HG03571 (cell line): ENCODE measurements around the gene BPIFB2.
"Not testable (repeated sequence)": the region's sequence is repeated elsewhere in the genome, so short reads cannot be mapped to it uniquely, and the experiment has no call there.

Experiments used
- ATAC-seq: cut with Tn5 transposase; IDR thresholded peaks from one replicate; pipeline ENCODE4 v1.9.1; 2021; ENCODE audit not compliant: unreplicated experiment

BPIFB2 gene, protein sequence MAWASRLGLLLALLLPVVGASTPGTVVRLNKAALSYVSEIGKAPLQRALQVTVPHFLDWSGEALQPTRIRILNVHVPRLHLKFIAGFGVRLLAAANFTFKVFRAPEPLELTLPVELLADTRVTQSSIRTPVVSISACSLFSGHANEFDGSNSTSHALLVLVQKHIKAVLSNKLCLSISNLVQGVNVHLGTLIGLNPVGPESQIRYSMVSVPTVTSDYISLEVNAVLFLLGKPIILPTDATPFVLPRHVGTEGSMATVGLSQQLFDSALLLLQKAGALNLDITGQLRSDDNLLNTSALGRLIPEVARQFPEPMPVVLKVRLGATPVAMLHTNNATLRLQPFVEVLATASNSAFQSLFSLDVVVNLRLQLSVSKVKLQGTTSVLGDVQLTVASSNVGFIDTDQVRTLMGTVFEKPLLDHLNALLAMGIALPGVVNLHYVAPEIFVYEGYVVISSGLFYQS

DNA sequence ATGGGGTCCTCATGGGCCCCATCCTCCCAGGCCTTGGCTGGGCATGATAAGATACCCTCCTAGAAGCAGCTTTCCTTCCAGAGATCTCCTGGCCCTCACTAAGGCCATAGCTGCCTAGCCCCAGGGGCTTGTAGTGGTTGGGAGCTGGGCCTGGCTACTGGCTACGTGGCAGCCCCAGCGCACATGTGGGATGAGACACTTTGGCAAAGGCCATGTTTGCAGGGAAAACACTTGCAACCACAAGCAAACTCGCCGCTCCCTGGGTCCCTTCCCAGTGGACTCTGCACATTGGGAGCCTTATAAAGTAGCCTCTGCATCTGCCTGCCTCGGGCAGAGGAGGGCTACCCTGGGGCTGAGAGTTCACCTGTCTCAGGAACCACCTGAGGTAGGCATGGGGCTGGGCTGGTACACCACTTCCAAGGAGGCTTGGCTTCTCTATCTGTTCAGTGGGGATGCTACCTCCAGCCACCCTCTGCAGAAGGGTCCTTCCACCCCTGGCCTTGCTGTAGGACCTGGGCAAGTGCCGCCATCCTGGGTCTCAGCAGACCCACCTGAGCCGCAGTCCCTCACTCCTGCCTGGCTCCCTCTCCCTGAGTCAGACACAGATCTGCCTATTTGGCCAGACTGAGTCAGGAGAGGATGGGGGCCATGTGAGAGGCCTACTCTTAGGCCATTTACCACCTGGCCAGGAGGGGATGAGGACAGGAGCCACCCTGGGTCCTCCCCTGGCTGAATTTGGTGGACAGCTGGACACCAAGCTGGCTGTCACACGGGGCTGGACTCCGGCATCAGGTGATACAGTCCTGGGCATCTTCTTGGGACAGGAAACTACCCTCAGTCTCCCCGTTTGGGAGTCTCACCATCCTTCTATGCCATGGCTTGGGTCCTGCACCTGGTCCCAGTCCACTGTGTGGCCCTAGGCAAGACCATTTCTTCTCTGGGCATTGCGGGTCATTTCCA is at the start of gene BPIFB2:
BPIFB2 (plus strand) TSS at position 329 of the 960 bp plus-strand sequence. CDS start 871 bp downstream, outside the sequence.
- no peak for ATAC-seq

DNA sequence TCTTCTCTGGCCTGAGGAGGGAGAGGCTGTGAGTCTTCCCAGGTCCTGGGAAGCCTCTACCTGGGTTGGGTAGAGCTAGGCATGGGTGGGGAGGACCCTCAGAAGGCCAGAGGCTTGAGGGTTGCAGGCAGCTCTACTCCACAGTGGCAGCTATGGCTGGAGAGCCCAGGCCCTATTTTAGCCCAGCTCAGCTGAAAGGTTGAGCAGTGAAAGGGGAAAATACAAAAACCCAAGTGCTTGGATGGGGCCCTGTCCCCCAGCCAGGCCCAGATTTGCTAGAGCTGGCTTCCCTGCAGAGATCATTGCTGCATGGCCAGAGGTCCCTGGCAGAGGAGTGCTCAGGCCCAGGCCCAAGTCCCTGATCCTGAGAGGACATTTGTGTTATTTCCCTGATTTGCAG is 48.9 kb upstream of the BPIFB2 start:
- ATAC-seq, result no peak

DNA sequence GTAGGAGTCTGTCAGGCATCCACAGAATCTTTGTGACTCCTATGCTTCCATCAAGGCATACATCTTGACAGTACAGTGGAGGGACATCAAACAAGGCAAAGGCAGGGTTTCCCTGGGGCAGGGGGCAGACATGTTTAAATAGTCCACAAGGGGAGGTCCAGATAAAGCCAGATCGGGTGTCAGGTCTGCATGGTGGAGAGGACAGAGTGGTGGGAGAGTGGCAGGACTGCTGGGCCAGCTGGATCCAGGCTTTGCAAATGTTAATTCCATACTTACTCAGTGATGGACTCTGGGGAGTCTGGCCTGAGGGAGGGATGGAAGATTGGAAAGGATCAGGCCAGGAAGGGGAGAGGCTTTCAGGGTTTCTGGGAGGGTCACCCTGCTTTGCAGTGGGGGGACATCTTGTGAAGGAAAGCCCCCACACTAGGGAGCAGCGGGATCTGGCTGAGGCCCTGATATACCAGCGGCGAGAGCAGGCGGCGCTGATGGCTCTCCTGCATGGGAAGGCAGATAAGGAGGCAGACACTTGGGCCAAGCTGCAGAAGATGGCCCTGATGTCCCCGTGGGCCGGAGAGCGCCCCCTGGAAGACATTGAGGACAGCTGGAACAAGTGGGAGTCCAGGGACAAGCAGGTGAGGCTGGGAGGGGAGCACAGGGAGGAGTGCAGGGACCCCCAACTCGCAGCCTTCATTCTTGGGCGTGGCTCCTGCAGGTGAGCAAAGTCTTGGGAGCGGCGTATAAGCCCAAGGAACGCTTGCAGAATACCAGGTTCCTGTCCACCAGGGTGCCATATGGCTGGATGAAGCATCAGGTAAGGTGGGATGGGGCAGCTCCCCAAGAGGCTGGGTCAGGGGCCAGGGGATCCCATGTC is 47.9 kb upstream of the BPIFB2 start:
- ATAC-seq, result no peak

DNA sequence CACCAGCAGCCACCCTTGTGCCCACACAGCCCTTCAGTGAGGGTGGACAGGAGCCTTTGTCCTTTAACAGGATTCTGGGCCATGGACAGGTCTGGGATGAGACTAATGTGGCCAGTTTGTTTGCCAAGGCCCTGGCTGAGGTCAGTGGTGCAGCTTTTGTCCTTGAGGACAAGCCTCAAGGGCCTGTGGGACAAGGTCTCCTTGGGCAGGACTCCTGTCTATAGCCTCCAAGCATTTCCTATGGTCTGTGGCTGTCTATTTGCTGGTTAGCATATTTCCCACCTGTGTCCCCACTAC is 47.3 kb upstream of the BPIFB2 start:
- ATAC-seq, result no peak

DNA sequence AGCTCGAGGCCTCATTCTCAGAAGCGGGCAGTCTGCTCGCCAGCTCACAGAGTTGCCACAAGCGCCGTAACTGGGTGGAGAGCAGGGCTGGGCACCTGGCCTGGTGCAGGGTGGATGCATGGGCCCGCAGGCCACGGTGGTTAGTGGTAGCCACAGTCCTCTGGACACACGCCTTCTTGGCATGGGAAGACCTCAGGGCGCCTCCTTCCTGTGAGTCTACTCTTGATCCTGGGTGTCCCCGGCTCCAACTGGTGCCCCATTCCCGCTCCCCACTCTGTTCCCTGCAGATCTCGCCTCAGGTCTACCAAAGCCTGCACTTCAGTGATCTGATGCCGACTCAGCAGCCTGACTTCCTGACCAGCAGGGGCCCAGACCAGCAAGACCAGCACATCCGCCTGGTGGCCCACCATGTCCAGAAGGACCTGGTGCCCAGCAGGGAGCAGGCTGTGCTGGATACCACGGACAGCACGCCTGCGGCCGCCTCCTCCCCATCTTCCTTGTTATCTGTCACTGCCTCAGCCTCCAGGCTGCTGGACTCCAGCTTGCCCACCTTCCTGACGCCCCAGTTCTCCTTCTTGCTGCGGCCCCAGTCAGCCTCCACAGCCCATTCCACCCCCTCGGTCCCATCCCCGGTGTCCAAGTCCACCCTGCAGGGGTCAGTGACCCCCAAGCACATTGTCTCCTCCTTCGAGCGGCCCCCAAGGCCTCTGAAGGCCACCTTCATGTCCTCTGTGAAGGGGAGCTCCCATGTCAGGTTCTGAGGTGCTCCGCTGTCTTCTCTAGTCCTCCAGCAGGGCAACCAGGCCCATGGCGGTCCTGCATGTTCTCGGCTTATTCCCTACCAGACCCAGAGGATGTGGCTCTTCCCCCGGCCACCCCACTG is 46.4 kb upstream of the BPIFB2 start:
- no peak for ATAC-seq

DNA sequence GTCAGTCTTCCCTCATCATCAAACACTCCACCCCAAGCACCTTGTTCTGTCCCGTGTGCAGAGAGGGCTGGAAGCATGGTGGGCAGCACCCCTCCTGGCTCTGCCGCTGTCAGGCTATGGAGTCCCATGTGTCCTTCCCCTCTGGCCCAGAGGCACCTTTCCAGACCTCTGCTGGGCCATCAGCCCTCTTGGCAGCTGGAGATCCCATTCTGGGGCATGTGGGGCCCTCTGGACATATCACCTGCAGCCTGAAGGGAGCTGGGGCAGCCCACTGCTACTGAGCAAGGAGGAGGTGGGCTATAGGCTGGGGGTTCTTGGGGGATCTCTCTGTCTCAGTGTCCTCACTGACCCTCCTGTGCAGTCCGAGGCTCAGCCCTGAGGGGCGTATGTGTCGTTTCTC is 45.5 kb upstream of the BPIFB2 start:
- no peak for ATAC-seq

DNA sequence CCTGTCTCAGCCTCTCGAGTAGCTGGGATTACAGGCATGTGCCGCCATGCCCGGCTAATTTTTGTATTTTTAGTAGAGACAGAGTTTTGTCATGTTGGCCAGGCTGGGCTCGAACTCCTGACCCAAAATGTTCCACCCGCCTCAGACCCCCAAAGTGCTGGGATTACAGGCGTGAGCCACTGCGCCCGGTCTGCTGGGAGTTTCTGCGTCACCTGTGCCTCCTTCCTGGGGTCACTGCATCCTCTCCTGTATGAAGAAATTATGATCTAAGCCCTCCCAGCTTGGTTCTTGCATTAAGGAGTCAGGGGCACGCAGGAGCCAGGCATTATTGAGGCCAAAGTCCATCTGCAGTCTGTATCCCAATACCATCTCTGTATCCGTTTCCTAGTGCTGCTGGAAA is 44.9 kb upstream of the BPIFB2 start:
- not testable (repeated sequence) for ATAC-seq

DNA sequence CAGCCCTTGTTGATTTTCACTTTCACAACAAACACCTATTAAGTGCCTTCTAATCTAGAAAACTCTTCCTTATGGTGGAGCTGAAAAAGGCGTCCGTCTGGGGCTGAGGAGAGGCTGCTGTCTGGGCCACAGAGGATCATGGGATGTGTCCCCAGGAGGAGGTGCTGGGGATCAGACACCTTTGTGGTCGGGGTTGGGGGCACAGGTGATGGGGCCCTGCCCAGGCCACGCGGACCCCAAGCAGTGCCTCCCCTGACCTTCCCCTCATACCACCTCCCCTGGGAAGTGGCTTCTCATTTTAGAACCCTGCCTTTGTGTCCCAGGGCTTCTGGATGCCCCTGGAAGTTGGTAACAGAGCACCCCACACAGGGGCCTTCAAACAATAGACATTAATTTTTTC is 44.3 kb upstream of the BPIFB2 start:
- no peak for ATAC-seq

DNA sequence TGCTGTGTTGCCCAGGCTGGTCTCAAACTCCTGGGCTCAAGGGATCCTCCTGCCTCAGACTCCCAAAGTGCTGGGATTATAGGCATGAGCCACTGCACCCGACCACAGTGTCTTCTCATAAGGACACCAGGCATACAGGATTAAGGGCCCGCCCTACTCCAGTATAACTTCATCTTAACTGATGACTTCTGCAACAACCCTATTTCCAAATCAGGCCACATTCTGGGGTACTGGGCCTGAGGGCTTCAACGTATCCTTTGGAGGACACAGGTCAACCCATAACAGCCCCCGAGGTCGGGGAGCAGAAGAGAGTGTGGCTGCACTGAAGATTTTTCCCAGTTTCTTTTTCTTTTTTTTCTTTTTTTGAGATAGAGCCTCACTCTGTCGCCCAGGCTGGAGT is 42.9 kb upstream of the BPIFB2 start:
- no peak for ATAC-seq

DNA sequence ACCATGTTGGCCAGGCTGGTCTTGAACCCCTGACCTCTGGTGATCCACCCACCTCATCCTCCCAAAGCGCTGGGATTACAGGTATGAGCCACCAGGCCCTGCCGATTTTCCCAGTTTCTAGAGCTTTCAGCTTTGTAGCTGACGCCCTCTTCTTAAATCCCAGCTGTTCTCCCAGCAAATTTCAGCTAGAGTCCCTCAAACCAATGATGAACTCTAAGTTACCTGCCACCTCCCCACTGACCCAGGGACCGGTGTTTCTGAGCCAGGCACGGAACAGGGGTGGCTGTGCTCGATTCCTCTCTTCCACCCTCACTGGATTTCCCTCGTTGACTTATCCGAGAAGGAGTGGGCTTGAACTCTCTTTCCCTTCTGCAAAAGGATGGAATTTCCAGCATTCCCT is 42.4 kb upstream of the BPIFB2 start:
- no peak for ATAC-seq

DNA sequence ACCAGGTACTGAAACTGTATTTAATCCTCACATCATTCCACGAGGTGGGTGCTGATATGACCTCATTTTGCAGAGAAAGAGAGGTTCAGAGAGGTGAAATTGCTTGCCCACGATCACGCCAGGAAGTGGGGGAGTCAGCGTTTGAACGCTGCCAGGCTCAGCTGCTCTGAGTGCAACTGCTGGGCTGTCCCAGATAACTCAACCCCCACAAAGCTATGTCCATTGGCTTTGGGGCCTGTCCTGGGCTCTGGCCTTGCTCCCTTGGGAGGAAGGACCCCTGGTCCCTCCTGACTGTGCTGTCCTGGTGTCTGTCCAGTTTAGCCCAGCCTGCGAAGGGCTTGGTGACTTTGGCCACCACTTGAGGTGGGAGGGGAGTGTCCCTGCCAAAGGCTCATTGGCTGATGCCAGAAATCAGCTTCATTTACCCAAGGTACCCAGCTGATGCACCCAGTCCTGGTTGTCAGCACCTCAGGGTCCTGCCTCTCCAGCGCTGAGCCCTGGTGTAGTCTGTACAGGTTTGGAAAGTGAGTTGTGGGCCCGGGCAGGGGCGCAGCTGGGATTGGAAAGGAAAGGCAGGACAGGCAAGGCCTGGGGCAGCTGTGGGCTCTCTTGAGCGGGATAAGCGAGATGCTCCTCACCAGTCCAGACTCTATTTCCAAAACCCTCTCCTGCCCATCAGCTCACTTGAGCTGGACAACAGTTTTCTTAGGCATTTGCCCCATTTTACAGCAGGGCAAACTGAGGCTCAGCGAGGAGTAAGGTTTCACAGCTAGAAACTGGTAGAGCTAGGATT is 41.7 kb upstream of the BPIFB2 start:
- ATAC-seq, result no peak

DNA sequence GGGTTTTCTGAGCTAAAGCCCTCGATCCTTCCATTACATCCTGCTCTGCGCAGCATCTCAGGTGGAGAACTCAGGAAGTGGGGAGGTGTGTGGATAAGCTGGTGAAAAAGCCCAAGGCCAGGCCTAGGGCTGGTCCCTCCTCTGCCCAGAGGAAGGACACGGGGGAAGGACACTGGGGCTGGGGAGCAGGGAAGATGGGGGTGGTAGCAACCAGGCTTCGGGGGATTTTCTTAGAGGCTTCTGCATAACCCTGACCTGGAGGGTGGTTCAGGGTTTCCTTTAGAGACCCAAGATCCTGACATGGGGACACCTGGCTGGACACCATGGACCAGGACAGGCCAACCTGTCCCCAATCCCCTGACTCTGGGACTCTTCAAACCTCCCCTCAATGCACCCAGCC is 41.1 kb upstream of the BPIFB2 start:
- ATAC-seq, result no peak

DNA sequence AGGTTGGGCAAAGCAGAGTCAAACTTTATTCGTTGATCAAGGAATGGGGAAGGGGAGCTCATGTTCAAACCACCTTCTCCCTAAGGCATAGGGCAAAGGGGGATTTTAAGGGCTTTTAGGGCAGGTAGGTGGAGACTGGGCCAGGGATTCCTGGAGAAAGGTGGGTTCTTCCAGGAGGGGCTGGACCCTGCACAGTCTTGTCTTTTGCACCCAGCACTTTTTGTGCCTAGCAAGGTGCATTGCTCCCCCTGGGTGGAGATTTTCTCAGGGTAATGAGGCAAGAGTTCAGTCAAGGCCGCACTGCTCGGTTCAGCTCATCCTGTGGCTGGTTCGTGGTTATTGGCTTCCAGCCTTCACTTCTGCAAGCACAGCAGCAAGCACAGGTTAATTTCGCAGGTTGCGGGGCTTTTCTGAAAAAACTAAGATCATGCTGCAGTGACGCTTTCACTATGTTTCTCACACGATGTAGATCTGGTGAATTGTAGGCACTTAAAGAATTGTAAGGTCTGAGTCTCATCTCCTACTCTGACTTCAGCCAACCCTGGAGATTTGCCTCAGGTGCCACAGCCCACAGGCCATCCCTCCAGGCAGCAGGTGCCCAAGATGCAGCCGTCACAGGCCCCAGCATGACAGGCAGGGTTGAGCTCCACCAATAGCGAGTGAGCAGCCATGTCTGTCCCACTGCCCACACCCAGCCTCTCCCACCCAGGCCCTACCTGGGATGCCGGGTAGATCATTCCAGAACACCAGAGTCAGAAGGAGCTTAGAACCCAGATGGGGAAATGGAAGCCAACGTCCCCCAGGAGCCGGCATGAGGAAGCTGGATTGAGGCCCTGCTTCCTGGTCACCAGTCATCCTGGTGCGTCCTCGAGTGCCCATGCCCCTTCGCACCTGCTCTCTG is 40.4 kb upstream of the BPIFB2 start:
- no peak for ATAC-seq

DNA sequence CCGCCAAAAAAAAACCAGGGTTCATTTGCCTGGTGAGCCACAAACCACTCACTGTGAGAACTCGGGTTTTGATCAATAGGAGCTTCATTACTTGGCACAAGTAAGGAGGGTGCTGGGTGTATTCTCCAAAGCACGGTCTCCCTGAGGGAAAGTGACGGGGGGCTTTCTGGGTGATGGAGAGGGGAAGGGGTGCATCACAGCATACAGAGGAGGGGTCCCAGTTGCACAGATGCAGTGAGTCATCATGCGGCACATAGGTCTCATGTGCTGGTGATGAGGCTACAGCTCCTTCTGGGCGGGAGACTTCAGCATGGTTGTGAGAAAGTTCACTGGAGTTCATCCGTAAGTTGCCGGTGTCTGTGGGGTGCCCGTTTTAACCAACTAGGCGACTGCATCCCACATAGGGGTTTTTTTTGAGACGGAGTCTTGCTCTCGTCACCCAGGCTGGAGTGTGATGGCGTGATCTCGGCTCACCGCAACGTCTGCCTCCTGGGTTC is 39.5 kb upstream of the BPIFB2 start:
- ATAC-seq, result no peak

DNA sequence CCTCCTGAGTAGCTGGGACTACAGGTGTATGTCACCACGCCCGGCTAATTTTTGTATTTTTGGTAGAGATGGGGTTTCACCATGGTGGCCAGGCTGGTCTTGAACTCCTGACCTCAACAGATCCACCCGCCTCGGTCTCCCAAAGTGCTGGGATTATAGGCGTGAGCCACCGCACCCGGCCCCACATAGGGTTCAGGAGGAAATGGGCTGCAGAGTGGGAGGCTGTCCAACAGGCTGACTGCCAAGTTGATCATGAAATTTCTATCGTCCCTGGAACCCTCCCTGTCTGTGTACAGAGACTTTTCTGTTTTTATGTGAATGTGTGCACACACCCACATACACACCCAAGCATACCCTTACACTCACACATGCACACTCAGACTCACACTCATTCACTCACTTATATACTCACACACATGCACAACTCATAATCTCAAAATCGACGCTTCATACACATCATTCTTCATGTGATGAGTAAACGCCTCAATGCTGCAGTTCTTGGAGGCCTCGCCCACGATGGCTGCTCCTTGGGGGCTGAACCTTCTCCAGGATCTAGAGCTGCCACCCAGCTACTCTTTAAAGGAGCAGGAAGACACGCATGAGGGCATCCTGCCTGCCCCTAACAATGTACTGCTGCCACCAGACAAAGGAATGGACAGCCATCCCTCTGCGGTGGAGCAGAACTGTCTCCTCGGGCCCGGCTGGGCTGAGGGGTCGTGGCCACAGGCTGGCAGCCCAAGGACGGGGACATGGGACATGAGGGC is 38.8 kb upstream of the BPIFB2 start:
- ATAC-seq, result no peak

DNA sequence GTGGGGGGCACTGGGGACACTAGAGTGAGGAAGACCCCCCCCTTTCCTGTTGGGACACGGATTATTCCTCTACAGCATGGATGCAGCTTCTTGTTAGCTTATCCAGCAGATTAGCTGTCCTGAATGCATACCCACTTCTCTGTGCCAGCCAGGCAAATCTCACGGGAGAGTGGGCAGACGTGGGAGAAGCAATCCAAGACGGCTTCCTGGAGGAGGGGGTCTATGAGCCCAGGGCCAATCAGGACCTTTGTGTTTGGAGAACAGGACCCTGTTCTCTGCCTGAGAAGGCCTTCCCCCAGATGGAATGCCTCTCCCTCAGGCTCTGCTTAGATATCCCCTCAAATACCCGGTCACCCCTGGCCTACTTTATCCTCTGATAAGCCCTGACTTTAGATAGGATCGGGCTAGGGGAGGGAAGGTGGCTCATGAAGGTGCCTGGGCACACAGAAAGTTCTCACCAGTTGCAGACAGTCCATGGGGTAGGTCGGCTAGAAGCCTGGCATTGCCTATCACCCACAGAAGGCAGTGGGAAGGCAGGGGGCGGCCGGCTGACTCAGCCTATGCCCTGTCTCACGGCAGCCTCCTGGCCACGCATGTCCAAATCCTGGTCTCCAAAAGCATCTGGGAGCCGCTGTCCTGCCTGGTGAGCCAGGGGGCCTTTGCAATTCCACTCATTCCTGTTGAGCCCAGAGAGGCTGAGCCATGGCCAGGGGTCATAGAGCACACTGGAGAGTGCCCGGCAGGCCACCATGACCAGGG is 38.0 kb upstream of the BPIFB2 start:
- ATAC-seq, result no peak
